ENCODE data around the gene ERBIN. TPM values are rescaled to one million over a fixed set of nuclear protein-coding genes. Genes with fewer than 3 reads are reported as not detected.
"Not testable (repeated sequence)": the region's sequence is repeated elsewhere in the genome, so short reads cannot be mapped to it uniquely, and the experiment has no call there.

ERBIN gene
- total RNA-seq, 4 donors from 2014 or later: 45.1 to 64.9 (median 56.9) TPM

DNA sequence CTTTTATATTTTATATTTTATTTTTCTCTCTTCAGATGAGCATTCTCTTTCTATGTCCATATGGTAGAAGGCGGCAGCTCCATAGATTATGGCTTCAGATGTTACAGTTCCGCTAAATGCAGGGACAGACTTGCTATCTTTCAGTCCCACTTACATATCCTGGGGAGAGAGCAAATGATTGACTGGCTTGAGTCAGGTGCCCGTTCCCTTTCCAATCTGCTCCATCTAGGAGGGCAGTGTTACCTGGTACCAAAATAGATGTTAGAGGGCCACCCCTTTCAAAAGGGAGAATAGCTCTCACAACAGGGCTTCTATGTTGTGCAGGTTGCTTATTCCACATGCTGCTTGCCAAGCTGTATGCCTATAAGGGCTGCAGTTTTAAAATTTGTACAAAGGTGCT lies 45.3 kb downstream of the ERBIN start:
- ATAC-seq (ENCODE audit: low FRiP score) (no peak), DNase-seq (ENCODE audit: low spot score) (no peak)

DNA sequence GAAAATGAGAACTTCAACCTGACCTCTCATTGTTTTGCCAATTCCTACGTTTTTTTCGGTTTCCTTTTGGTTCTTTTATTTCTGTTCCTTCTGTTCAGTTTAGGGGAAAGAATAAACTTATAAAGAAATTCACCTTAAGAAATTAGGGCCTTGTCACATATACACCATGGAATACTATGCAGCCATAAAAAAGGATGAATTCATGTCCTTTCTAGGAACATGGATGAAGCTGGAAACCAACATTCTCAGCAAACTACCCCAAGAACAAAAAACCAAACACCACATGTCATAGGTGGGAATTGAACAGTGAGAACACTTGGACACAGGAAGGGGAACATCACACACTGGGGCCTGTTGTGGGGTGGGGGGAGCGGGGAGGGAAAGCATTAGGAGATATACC lies 46.5 kb downstream of the ERBIN start:
- not testable (repeated sequence) for DNase-seq (ENCODE audit: low spot score); ATAC-seq (ENCODE audit: low FRiP score)

More for the DNA sequence above, 45.3 kb downstream of the ERBIN start:
- TF ChIP-seq, protein P1, sequence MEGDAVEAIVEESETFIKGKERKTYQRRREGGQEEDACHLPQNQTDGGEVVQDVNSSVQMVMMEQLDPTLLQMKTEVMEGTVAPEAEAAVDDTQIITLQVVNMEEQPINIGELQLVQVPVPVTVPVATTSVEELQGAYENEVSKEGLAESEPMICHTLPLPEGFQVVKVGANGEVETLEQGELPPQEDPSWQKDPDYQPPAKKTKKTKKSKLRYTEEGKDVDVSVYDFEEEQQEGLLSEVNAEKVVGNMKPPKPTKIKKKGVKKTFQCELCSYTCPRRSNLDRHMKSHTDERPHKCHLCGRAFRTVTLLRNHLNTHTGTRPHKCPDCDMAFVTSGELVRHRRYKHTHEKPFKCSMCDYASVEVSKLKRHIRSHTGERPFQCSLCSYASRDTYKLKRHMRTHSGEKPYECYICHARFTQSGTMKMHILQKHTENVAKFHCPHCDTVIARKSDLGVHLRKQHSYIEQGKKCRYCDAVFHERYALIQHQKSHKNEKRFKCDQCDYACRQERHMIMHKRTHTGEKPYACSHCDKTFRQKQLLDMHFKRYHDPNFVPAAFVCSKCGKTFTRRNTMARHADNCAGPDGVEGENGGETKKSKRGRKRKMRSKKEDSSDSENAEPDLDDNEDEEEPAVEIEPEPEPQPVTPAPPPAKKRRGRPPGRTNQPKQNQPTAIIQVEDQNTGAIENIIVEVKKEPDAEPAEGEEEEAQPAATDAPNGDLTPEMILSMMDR (IDR thresholded peaks at IDR 0.05): no peak

DNA sequence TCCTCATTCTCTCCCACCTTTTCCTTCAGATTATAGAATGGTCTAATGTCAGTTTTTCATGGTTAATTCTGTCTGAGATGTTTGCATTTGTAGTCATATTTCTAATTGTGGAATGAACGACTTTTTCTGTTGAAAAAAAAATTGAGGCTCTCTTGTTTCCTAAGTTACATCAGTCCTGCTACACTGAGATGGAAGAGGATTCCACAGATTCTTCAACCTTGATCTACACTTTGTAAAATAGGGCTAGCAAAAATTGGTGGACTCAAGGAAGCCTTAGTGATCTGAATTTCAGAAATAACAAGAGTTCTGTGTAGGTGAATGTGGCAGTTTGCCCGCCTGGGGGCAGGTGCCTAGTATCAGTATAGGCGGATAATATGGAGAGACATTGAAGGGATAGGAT lies 51.9 kb downstream of the ERBIN start:
- TF ChIP-seq, protein P1 (IDR thresholded peaks at IDR 0.05): no peak
- ATAC-seq (ENCODE audit: low FRiP score) (no peak), DNase-seq (ENCODE audit: low spot score) (no peak)

DNA sequence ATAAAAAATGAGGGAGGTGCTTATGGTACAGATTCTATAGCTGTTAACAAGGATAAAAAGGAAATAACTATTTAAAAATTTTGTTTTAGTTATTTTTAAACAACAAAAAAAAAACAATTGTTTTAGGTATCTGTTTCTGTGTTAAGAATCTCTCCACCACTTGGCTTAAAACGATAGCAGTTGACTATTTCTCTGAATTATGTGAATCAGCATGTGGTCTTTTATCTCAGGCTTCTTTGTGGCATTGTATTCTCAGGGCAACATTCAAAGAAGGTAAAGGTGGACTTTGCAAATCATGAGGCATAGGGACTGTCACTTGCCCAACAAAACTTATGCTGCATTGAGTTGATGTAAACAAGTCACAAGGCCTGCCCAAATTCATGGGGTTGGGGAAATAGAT lies 55.2 kb downstream of the ERBIN start:
- TF ChIP-seq, protein P1 (IDR thresholded peaks at IDR 0.05): no peak
- ATAC-seq (ENCODE audit: low FRiP score): no peak
- no peak for DNase-seq (ENCODE audit: low spot score)

DNA sequence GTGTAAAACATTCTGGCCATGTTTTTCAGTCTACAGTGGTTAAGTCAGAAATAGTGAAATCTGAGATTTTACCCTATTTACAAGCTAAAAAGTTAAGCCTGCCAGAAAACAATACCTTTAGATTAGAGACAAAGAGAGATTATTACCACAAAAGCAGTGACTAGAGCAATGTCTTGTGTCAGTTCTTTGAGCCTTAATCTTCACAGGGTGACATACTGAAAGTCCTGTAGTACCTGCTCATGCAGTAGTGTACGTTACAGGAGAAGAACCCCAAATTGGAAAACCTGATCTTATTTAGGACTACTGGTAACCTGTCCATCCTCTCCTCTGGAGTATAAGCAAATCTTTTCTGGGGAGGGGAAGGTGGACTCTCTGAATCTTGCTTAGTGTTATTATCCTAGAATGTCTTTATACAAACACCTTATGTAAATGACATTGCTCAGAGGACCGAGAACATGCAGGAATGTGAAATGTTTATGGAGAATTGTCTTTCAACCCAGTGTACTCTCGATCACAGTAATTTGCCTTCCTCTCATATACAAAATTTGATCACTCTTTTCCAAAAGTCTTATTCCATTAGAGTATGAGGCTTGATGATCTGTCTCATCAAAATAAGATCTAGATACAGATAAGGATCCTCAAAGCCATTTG lies 55.7 kb downstream of the ERBIN start:
- ATAC-seq (ENCODE audit: low FRiP score) (no peak), DNase-seq (ENCODE audit: low spot score) (no peak)
- TF ChIP-seq, protein P1 (IDR thresholded peaks at IDR 0.05): no peak

DNA sequence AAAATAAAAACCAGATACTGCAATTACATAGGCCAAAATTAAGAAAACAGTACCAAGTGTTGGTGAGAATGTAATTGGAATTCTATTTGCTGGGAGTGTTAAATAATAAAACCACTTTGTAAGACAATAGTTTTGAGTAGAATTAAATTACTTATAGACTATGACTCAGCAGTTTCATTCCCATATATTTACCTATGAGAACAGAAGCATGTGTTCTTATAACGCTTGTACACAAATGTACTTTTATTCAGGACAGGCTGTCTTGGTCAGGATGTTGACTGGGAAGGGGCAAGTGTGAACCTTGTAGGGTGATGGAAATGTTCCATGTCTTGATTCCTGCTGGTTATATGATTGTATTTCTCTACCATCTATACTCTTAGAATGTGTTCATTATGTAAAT lies 56.3 kb downstream of the ERBIN start:
- DNase-seq (ENCODE audit: low spot score): no peak
- TF ChIP-seq, protein P1 (IDR thresholded peaks at IDR 0.05): no peak
- no peak for ATAC-seq (ENCODE audit: low FRiP score)

DNA sequence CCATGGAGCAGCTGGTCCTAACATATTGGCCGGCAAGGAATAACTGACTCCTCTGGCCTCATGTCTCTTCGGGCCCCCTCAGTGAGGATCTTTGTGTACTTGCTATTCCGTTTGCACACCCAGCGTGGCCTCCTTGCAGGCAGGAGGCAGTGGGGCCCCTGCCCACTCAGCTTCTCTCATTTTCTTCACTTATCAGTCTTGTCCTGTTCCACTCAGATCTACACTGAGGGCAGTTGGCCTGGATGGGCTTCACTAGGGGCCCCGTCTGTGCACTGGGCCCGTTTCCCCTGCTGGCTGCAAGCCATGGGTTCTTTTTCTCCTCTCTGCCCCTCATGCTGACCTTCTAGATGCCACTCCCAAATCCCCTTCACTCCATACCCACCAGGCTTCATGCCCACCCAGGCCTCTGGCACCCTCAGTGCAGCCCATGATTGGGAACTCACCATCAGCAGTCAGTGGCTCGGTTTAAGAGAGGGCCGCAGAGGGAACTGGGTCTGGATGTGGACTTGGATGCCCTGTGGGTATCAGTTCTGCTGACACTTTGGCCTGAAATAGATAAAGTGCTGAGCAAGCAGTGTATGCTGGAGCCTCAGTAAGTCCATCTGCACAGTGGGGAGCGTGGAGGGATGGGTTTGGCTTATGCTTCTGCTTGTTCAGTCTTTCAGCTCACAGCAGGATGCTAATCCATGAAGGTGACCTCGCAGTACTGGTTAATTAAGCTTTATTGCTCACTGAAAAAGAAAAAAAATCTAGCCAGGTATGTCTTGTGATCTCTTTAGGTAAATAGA lies 57.9 kb downstream of the ERBIN start:
- DNase-seq (ENCODE audit: low spot score): no peak
- ATAC-seq (ENCODE audit: low FRiP score): no peak
- TF ChIP-seq, protein P1 (IDR thresholded peaks at IDR 0.05): no peak

Data from omental fat pad (tissue), 4 donors.